ENCODE results near the gene CDKN2B-AS1.

The CDKN2B-AS1 gene

GRCh38 chr9:21982861-21983560 is 11.6 kb upstream of the CDKN2B-AS1 start:
- DNase-seq (ENCODE audit: low read depth) = no peak

DNA sequence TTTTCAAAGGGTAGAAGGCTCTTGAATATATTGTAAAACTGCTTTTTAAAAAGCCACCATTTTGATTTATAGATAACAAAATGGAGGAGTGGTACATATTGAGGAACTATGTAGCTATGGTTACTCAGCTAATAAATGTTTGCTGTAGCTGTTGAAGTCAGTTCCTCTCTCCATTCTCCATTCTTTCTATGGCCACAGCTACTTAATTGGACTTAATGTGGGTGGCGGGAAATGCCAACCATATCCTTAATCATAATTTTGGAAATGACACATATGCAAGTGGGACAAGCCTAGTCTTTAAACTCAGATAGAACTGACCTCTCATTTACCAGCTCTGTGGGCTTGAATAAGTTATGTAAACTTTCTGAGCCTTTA is 11.0 kb upstream of the CDKN2B-AS1 start:
- no peak for DNase-seq (ENCODE audit: low read depth)

GRCh38 chr9:21984101-21984500 is 10.5 kb upstream of the CDKN2B-AS1 start:
- no peak for DNase-seq (ENCODE audit: low read depth)

GRCh38 chr9:21985964-21986667 is 8.5 kb upstream of the CDKN2B-AS1 start:
- no peak for DNase-seq (ENCODE audit: low read depth)

- DNase-seq (ENCODE audit: low read depth) = no peak
Measured at GRCh38 chr9:21988056-21988990, 6.3 kb upstream of the CDKN2B-AS1 start.

GRCh38 chr9:21989440-21990189 is 5.0 kb upstream of the CDKN2B-AS1 start:
- DNase-seq (ENCODE audit: low read depth) = no peak

- no peak for DNase-seq (ENCODE audit: low read depth)
Measured at GRCh38 chr9:21991072-21991959, 3.3 kb upstream of the CDKN2B-AS1 start.

- no peak for DNase-seq (ENCODE audit: low read depth)
Measured at GRCh38 chr9:21993007-21993406, 1.6 kb upstream of the CDKN2B-AS1 start.

GRCh38 chr9:21993893-21994555 is 567 bp upstream of the CDKN2B-AS1 start, which contains the start of gene CDKN2A:
Gene CDKN2A (minus strand): TSS chr9:21994392.
- no peak for DNase-seq (ENCODE audit: low read depth)

DNA sequence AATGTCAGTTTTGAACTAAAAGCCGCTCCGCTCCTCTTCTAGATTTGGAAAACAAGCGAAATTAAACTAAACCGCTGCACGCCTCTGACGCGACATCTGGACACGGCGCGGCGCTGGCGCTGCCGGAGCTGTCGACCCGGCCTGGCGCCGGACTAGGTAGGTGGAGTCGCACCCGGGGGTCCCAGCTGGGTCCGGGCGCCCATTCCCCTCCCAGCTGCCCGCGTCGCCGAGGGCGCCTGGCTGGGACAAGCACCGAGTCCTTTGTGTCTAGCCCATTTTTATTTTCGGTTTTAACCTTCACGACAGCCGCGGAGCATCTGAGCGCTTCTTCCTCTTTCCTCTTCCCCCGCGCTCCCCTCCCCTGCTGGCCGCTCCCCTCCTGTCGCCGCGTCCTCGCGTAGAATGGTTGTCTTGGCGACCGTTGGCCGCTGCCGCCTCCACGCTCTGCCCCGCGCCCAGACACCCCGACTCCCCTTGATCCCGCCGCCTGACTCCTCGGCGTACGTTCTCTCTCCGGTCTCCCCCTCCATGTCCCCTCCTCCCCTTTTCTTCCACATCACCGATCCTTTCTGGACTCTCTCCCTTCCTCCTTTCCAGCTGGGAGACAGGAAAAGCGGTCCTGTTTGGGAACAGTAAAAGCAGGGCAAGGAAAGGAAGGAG is 545 bp downstream of the CDKN2B-AS1 start:
- no peak for DNase-seq (ENCODE audit: low read depth)

DNA sequence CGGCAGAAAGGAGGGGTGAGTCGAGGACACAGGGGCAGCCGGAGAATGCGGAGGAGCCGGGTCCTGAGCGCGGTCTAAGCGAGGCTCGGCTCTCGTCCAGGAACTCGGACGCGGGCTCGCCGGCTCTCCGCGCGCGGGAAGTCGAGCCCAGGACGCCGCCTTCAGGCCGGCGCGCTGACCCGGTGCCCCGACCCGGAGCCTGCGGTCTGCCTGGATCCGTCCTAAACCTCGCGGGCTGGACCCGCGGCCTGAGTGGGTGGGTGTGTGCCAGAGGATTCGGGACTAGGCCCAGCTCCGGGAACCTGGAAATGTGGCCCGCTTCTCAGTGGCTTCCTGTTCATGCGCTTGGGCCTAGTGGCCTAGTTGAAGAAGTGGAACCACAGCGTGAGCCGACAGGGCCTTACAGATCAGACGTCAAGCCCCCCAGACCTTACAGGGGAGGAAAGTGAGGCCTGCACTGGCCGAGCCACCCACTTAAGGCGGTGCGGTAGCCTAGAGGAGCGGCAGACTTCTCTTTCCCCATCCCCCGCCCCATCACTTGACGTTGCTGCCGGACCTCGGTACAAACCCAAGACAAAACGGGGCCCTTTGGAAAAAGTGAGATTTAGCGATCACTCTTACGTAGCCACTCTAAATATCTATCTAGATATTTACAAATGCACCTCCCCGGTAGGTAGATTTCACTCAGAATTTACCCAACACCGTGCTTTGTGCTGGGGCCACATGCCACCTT is 1.2 kb downstream of the CDKN2B-AS1 start:
- no peak for DNase-seq (ENCODE audit: low read depth)

DNA sequence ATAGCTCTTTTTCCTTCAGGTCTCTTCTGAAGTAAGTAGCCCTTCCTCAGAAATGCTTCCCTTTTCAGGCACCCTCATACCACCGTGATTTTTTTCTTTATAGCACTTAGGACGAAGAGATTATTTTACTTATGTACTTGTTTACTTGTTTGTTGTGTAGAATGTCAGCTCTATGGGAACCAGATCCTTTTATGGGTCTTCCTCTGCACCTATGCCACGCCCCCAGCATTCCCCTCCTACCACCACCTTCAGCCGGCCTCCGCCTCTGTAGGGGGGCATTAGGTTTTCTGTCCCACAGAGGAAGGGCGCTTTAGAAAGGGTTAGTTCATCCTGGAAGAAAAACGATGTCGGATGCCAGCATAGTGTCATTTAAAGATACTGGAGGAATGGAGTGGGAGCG is 1.8 kb downstream of the CDKN2B-AS1 start:
- DNase-seq (ENCODE audit: low read depth) = no peak

GRCh38 chr9:21996858-21997257 is 2.3 kb downstream of the CDKN2B-AS1 start:
- no peak for DNase-seq (ENCODE audit: low read depth)

GRCh38 chr9:21997480-21997879 is 2.9 kb downstream of the CDKN2B-AS1 start:
- no peak for DNase-seq (ENCODE audit: low read depth)

DNA sequence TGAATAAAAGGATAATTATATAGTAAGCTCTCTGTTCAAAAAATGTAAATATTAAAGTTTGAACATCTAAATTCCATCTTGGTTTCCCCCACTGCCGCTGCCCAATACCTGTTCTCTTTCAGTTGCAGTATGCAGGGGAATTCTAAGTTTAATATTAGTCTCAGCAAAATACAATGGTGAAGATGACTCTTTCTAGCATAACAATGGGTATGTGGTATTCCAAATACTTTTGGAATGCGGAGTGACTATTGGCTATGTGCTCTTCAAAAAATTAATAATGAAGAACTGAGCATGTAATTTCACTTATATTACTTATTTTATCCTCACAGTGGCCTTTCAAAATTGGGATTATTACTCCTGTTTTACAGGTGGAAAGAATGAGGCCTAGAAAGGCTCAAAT is 3.4 kb downstream of the CDKN2B-AS1 start:
- DNase-seq (ENCODE audit: low read depth) = no peak

GRCh38 chr9:22002038-22002437 is 7.4 kb downstream of the CDKN2B-AS1 start:
- DNase-seq (ENCODE audit: low read depth) = no peak

DNA sequence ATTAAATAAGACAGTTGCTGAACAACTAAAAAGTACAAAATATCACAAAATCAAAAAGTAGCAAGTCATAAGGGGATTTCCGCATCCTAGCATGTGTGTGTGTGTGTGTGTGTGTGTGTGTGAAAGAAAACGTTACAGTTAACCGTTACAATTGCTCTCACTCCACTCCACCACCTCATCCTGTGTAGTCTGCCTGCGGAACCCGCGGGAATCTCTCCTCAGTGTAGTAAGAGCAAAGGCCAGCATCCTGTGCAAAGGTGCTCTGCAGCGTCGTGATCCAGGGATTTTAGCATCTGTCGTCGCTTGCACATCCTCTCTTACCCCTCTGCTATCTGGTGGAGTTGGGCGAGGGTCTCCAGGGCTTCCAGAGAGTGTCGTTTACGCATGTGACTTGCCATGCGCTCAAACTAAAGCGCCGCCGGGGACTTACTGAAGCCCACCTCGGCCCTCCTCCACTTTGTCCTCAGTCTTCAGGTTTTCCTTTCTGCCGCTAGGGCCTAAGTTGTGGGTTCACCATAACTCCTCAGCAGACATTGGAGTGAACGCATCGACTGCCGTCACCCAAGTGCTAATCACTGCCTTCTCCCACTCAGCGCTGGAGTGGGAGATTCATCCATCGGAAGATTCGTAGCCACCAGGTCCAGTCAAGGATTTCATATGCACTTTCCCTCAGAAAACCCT is 10.6 kb downstream of the CDKN2B-AS1 start:
- DNase-seq (ENCODE audit: low read depth) = no peak
